Stimulated activated naive CD8-positive, alpha-beta T cell treated with anti-CD3 and anti-CD28 coated beads, Interleukin-15, amount 100 ng/mL, for 72 hours (primary cell): Measurements from ENCODE around the gene HSD17B4.
"Not testable (repeated sequence)": the region's sequence is repeated elsewhere in the genome, so short reads cannot be mapped to it uniquely, and the experiment has no call there.

ENCODE experiments used
- ATAC-seq: fragments of 150-1000 bp; cut with Tn5 transposase; 2 replicates; pipeline ENCODE4 v1.10.0; 2021; ENCODE audit warnings: mild to moderate bottlenecking, moderate library complexity
- DNase-seq, 2 donors: peaks; one replicate each; pipeline ENCODE4 v3.0.0; 2021 to 2022
- H3K27ac Mint-ChIP-seq, 2 donors: one replicate each; pipeline ENCODE4 v1.8.0; 2022; ENCODE audit warnings: mild to moderate bottlenecking in 2 of 2, mixed read lengths in 2 of 2, moderate library complexity in 2 of 2
- H3K27me3 Mint-ChIP-seq: one replicate; pipeline ENCODE4 v1.8.0; 2022; ENCODE audit warnings: mixed read lengths
- H3K4me1 Mint-ChIP-seq: one replicate; pipeline ENCODE4 v1.8.0; 2022; ENCODE audit warnings: mild to moderate bottlenecking, mixed read lengths
- H3K4me3 Mint-ChIP-seq, 2 donors: one replicate each; pipeline ENCODE4 v1.8.0; 2022; ENCODE audit warnings: mild to moderate bottlenecking in 2 of 2, mixed read lengths in 2 of 2, moderate library complexity in 1 of 2
- H3K9me3 Mint-ChIP-seq, 2 donors: one replicate each; pipeline ENCODE4 v1.8.0; 2022; ENCODE audit warnings: mixed read lengths in 2 of 2

HSD17B4 gene, protein sequence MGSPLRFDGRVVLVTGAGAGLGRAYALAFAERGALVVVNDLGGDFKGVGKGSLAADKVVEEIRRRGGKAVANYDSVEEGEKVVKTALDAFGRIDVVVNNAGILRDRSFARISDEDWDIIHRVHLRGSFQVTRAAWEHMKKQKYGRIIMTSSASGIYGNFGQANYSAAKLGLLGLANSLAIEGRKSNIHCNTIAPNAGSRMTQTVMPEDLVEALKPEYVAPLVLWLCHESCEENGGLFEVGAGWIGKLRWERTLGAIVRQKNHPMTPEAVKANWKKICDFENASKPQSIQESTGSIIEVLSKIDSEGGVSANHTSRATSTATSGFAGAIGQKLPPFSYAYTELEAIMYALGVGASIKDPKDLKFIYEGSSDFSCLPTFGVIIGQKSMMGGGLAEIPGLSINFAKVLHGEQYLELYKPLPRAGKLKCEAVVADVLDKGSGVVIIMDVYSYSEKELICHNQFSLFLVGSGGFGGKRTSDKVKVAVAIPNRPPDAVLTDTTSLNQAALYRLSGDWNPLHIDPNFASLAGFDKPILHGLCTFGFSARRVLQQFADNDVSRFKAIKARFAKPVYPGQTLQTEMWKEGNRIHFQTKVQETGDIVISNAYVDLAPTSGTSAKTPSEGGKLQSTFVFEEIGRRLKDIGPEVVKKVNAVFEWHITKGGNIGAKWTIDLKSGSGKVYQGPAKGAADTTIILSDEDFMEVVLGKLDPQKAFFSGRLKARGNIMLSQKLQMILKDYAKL

DNA sequence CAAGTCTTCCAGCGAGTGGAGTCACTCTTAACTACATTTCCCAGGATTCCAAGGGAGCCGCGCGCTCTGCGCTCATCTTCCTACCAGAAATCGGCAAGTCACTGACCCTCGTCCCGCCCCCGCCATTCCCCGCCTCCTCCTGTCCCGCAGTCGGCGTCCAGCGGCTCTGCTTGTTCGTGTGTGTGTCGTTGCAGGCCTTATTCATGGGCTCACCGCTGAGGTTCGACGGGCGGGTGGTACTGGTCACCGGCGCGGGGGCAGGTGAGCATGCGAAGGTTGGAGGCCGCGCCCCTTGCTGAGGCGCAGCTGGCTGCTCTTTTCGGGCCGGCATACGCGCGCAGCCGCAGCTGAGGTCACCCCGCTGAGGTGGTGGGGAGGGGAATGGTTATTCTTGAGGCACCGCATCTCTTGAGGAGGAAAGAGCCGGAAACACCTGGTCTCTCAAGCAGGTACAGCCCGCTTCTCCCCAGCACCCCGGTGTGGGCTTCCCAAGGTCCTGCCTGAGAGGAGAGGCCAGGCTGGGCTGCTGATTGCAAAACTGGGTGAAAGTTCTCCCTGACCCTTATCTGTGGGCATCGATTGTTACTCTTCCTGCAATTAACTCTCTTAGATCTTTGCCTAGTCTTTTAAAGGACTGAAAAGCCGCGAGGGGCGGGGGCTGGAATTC, at the start of gene HSD17B4:
Gene HSD17B4 (plus strand): TSS at position 125 of the 667 bp plus-strand sequence. CDS start 79 bp downstream, at position 204.
- Mint-ChIP-seq H3K27ac (peak within 1 kb of the TSS; percentile 93 to 94), H3K4me3 (peak within 1 kb of the TSS; percentile 94), H3K9me3 (no peaks in the 10 kb centered on the region), H3K4me1 (peaks cover 16% of the 10 kb centered on the region), H3K27me3 (no peaks in the 10 kb centered on the region)
- DNase-seq, result peak; percentile 78 to 80
- ATAC-seq, result peak; percentile 97

DNA sequence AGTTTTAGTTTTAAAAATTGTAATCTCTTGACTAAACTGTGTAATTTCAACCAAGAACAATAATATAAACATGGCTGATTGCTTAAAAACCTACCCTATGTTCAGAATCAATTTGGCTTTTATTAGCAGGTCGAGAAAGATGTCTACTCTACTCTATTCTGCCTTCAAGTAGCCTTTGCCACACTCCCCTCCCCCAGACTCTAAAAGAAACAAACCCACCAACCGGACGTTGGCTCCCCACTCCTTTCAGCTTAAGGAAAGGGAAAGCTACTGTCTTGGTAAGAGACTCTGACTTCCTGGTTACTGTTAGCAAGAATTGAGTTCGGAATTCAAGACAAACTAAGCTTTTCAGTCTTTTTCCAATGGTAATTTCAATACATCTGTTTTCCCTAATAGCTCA, 49.7 kb upstream of the HSD17B4 start:
- H3K4me3 Mint-ChIP-seq, result no peak overlapping the region
- DNase-seq, result no peak
- peaks cover 65% of the 10 kb centered on the region for H3K4me1 Mint-ChIP-seq
- no peaks in the 10 kb centered on the region for H3K27me3 Mint-ChIP-seq
- no peaks in the 10 kb centered on the region for H3K9me3 Mint-ChIP-seq
- H3K27ac Mint-ChIP-seq, result no peak overlapping the region
- no peak for ATAC-seq

DNA sequence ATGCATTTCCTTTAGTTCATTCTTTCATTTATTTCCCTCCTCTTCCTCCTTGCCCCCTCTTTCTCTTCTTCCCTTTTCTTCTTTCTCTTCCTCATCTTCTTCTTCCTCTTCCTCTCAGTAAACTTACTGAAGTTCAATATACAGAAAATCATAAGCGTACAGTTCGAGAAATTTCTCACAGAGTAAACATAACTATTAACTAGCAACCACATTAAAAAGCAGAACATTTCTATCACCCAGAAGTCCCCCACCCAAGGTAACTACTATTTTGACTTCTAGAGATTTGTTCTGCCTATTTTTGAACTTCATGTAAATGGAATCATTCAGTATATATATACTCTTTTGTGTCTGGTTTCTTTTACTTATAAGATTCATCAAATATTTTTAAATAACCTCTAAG, 48.3 kb upstream of the HSD17B4 start:
- H3K27me3 Mint-ChIP-seq, result no peaks in the 10 kb centered on the region
- H3K4me3 Mint-ChIP-seq, result no peak overlapping the region
- H3K27ac Mint-ChIP-seq, result no peak overlapping the region
- DNase-seq, result no peak
- no peaks in the 10 kb centered on the region for H3K9me3 Mint-ChIP-seq
- peaks cover 53% of the 10 kb centered on the region for H3K4me1 Mint-ChIP-seq
- no peak for ATAC-seq

DNA sequence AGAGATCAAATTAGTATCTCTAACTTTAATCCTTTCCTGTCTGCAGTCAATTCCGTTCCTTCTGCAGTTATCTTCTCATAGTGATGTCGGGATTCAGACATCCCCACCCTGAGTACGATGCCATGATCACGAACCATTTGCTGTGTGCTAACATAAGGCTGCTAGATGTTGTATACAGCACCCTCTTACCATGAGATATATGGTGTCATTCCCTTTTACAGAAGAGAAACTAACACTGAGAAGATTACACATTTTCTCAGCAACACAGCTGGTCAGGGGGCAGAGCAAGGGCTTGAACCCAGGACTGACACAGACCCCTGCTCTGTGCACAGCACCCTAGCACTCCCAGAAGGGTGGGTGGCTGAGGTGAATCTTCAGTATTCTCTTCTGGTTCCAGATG, 46.9 kb upstream of the HSD17B4 start:
- peaks cover 54% of the 10 kb centered on the region for H3K4me1 Mint-ChIP-seq
- peak; percentile 31 for ATAC-seq
- no peak for DNase-seq
- no peaks in the 10 kb centered on the region for H3K27me3 Mint-ChIP-seq
- no peak overlapping the region for H3K27ac Mint-ChIP-seq
- no peak overlapping the region for H3K4me3 Mint-ChIP-seq
- H3K9me3 Mint-ChIP-seq, result no peaks in the 10 kb centered on the region

DNA sequence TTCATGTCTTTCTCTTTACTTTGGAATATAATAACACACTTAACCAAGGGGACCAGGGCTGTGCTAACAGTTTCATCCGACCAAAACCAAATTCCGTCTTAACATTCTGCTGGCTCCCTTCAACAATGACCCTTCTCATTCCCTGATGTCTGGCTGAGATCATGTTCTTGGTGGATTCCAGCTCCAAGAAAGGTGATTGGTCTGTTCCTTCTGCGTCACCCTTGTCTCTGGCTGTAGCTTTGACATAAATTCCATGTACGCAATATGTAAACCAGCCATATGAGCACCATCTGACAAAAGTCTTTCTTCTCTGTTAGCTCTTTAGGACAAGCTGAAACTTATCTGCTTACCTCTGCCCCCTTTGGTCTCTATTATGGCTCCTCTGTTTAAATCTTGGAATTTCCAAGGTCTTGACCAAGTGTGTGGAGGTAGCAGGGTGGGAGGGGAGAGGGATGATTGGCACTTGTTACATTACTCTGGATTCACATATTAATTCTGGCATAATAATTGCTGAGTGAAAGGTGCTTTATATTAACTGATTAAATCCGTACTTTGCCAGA, 45.7 kb upstream of the HSD17B4 start:
- no peak for DNase-seq
- Mint-ChIP-seq H3K4me3 (no peak overlapping the region), H3K9me3 (no peaks in the 10 kb centered on the region), H3K4me1 (peaks cover 66% of the 10 kb centered on the region), H3K27me3 (no peaks in the 10 kb centered on the region), H3K27ac (no peak overlapping the region)
- ATAC-seq, result no peak

DNA sequence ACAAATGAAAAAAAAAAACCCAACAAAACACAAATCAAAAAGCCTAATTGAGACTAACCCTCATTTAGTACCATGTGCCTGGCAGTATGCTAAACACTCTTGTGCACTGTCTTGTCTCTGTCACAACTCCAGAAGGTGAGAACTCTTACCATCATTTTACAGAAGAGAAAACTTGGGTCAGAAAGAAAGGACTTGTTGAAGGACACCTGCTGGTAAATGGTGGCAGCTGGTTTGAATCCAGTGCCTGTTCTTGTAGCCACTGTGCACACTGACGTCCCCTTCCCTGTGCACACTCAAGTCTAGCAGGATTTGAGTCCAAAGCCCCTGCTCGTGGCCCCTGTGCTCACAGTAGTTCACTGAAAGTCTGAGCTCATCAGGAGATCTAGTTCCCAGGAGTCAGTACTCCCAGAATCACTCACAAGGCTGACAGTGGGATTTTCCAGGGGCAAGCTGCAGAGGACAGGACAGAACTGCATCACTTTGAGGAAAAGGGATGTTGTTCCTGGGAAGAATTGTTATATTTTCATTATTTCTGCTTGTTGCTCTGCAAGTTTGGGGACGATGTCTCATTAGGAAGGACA, 43.0 kb upstream of the HSD17B4 start:
- ATAC-seq, result peak; percentile 48
- Mint-ChIP-seq H3K27me3 (no peaks in the 10 kb centered on the region), H3K27ac (peak overlapping the region; percentile 76 to 86)

DNA sequence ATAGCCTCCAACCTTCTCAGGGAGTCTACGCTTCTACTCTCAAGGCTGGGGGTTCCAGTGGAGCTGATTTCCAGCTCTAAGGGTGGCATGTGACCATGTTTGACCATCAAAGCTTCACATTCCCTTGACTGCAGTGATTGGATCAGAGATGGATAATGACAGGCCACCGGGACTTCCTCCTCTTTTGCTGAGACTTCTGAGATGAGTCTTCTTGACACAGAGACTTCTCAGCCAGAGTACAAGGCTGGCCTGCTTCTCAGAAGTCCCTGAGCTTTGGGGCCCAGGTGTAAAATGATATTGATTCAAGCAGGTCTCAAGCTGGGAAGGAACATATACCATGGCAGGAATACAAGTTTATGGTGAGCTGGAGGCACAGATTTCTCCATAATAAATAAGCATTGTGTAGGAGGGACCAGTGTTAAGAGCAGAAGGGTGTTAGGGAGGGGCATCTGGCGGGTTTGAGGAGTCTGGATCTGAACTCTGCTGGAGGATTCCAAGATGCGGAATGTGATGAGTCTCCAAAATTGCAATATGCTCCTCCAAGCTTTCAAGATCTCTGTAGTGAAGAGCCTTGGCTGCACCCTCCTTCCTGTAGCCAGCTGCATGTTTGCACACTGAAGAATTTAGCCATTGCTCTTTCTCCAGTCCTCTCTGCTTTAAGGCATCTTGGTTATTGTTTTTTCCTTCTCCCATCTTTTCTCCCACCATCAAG, 41.7 kb upstream of the HSD17B4 start:
- ATAC-seq (peak; percentile 47), DNase-seq (no peak)
- H3K4me1 Mint-ChIP-seq, result peaks cover 58% of the 10 kb centered on the region
- H3K4me3 Mint-ChIP-seq, result no peak overlapping the region
- H3K9me3 Mint-ChIP-seq, result no peaks in the 10 kb centered on the region
- no peaks in the 10 kb centered on the region for H3K27me3 Mint-ChIP-seq
- peak overlapping the region in 1 of 2 donors; percentile 44 for H3K27ac Mint-ChIP-seq

More for the DNA sequence above, 43.0 kb upstream of the HSD17B4 start:
- peaks cover 59% of the 10 kb centered on the region for H3K4me1 Mint-ChIP-seq
- no peaks in the 10 kb centered on the region for H3K9me3 Mint-ChIP-seq
- no peak for DNase-seq
- H3K4me3 Mint-ChIP-seq, result no peak overlapping the region

DNA sequence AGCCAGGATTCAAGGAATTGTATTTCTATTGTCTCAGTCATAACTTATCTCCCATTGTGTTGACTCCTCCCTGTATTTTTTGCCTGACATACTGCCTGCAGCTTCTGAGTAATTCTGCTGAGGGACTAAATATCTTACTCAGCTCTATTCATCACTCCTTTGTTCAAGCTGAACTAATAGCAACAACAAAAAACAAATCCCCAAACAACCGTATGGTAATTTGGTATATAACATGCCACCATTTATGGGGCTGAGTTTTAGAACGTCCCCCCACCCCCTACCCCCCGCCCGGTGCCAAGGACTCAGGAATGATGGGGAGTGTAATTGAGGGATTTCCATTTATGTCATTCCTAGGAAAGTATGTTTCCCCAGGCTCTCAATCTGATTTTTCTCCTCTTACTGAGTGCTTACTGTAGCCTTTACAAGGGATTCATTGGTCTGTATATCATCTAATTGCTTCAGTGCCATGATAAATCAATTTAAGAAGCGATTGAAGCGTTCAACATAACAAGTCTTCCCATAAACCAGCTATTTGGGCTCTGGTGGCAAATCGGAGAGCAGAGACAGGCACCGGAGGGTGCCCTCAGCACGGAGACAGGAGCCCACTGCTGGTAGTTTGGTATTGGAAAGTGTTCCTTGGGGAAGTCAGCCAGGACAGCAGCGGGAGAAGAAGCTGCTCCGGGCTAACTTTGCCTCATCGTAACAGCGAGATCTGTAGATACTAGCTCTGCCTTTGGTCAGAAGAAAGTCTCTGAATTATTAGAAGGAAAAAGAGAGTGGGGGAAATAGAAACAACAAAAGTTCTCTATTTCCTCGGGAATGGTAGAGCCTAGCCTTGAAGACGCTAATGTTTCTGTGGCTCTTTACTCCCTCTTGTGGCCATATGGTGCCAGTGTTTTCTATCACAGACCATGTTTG, 40.7 kb upstream of the HSD17B4 start:
- DNase-seq (peak; percentile 41 to 57), ATAC-seq (peak; percentile 82)
- Mint-ChIP-seq H3K9me3 (no peaks in the 10 kb centered on the region), H3K27me3 (no peaks in the 10 kb centered on the region), H3K4me3 (peak overlapping the region; percentile 92 to 98), H3K27ac (peak overlapping the region; percentile 82 to 93), H3K4me1 (peaks cover 52% of the 10 kb centered on the region)

DNA sequence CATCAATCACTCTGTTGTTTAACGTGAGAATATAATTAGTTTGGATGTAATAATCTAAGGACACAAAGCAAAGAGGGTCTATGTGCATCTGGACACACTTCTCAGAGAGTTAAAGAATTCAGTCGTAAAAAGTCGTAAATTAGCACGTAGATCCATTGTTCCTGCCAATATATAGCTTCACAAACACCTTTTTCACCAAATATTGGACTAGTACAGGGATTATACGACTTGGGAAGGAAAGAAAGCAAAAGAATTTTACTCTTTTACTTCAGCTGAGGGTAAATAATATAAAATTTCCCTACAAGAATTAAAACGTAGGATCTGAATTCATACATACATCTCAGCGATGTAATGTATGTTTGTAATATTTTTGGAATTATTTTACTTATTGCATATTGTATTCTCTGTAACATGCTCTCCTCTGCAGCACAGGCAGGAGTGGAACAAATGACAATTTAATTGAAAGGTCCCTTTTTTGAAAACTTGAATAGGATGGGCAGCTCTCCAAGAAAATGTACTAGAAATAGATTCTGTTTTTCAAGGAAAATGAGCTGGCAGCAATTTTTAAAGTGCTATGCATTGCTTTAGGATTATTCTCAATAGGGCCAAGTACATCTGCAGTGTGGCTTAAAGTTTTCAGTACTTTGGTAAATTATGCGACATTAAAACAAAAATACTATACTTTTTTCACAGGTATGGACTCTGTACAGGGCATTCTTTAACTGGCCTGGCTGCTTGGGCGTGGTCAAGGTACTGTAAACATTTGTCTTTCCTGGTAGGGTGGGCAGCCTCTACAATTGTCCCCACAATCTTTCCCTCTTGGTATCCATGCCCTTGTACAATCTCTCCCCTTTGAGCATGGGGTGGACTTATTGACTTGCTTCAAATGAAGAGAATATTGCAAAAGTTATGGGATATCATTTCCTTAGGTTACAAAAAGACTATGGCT, 39.7 kb upstream of the HSD17B4 start:
- Mint-ChIP-seq H3K9me3 (no peaks in the 10 kb centered on the region), H3K4me3 (peak overlapping the region; percentile 92 to 98), H3K27ac (peak overlapping the region in 1 of 2 donors; percentile 82), H3K4me1 (peaks cover 55% of the 10 kb centered on the region), H3K27me3 (no peaks in the 10 kb centered on the region)
- no peak for ATAC-seq
- DNase-seq, result no peak

DNA sequence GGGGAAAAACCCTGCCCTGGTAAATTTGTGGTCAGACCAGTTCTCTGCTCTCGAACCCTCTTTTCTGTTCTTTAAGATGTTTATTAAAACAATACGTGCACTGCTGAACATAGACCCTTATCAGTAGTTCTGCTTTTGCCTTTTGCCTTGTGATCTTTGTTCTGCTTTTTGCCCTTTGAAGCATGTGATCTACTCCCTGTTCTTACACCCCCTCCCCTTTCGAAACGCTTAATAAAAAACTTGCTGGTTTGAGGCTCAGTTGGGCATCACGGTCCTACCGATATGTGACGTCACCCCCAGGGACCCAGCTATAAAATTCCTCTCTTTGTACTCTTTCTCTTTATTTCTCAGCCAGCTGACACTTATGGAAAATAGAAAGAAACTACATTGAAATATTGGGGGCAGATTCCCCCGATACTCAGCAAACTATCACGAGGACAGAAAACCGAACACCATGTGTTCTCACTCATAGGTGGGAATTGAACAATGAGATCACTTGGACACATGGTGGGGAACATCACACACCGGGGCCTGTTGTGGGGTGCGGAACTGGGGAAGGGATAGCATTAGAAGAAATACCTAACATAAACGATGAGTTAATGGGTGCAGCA, 38.1 kb upstream of the HSD17B4 start:
- DNase-seq, ATAC-seq, H3K27me3 Mint-ChIP-seq, H3K4me3 Mint-ChIP-seq, H3K9me3 Mint-ChIP-seq: not testable (repeated sequence)
- peak overlapping the region in 1 of 2 donors; percentile 64 for H3K27ac Mint-ChIP-seq
- H3K4me1 Mint-ChIP-seq, result peaks cover 63% of the 10 kb centered on the region

DNA sequence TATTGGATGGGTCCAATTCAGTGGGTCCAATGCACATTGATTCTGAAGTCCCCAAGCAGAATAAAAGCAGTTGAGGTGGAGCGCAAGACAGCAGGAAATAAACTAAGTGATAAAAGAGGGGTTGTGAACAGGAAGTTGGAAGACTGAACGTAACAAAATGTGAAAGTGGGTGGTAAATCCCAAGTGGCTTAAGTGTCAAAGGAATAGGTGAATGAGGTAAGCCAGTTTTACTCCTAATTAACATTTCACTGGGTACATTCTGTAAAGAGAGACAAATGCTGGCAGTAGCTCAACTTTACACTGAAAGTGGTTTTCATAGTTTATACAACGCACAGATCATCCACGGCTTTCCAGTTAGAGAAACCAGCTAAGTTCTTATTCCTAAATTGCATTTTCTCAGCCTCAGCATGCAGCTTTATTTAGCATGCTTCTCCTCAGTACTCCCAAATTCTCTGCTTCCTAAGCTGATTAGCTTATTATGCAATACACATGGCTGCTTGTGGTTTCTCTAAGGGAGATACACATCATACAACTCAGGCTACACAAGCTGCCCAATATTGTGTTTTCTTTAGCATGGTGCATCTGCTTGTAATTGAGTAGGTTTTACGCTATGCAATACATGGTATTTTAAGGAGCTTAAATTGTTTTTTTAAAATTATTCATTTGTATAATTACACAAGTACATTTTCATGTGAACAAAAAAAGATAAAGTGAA, 34.2 kb upstream of the HSD17B4 start:
- Mint-ChIP-seq H3K4me1 (peaks cover 31% of the 10 kb centered on the region), H3K27ac (no peak overlapping the region), H3K9me3 (no peaks in the 10 kb centered on the region), H3K27me3 (no peaks in the 10 kb centered on the region), H3K4me3 (peak overlapping the region in 1 of 2 donors; percentile 1)
- DNase-seq (no peak), ATAC-seq (no peak)

DNA sequence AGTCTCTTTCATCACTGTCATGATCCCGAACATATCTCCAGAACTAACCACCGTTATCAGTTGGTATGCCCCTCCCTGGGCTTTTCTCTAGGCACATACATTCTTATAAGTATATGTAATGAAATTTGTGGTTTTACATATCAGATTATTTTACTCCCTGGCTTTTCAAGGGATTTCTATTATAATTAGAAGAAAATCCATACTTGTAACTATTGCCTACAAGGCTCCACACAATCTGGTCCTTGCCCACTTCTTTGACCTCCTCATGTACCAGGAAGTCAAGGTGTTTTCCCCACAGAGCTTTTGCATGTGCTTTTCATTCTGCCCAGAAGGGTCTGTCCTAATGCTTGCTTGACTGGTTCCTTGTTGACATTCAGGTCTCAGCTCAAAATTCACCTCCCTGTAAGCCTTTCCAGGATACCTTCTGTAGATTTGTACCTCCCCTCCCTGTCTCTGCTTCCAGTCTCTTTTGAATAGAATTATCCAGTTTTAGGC, 33.6 kb upstream of the HSD17B4 start:
- DNase-seq, result no peak
- Mint-ChIP-seq H3K4me3 (no peak overlapping the region), H3K4me1 (peaks cover 31% of the 10 kb centered on the region), H3K27me3 (no peaks in the 10 kb centered on the region), H3K27ac (no peak overlapping the region), H3K9me3 (no peaks in the 10 kb centered on the region)
- ATAC-seq, result no peak
